Neural cell (in vitro differentiated cells): Measurements from ENCODE around the gene DIP2C. TPM values are rescaled to one million over a fixed set of nuclear protein-coding genes. Genes with fewer than 3 reads are reported as not detected.

Experiments
- H2AFZ ChIP-seq: fragments of 200-600, 300-800 bp; sonication (generic), shearing (Covaris generic); 2 replicates; pipeline ENCODE4 v1.6.0; 2014; ENCODE audit warnings: low read depth, mild to moderate bottlenecking, antibody characterized with exemption, low read length, moderate library complexity
- H3F3A ChIP-seq: fragments of 200-600 bp; shearing (Covaris generic); 2 replicates; pipeline ENCODE4 v1.6.1; 2016; ENCODE audit warnings: mild to moderate bottlenecking, moderate library complexity, mixed read lengths, antibody characterized with exemption, low read length; ENCODE audit not compliant: insufficient read depth, poor library complexity, severe bottlenecking
- H3K27ac ChIP-seq: fragments of 200-600, 300-800 bp; sonication (generic), shearing (Covaris generic); 2 replicates; pipeline ENCODE4 v1.5.1; 2014; ENCODE audit warnings: mild to moderate bottlenecking, low read length, moderate library complexity
- H3K27me3 ChIP-seq: fragments of 300-800, 200-600 bp; sonication (generic), shearing (Covaris generic); 2 replicates; pipeline ENCODE4 v1.6.0; 2014; ENCODE audit warnings: mild to moderate bottlenecking, low read depth, low read length, moderate library complexity; ENCODE audit not compliant: insufficient read depth
- H3K36me3 ChIP-seq: fragments of 300-800, 200-600 bp; sonication (generic), shearing (Covaris generic); 2 replicates; pipeline ENCODE4 v1.5.1; 2014; ENCODE audit warnings: mild to moderate bottlenecking, antibody characterized with exemption, low read length, moderate library complexity; ENCODE audit not compliant: insufficient read depth
- H3K4me2 ChIP-seq: fragments of 300-800, 200-600 bp; sonication (generic), shearing (Covaris generic); 2 replicates; pipeline ENCODE4 v1.6.0; 2014; ENCODE audit warnings: mild to moderate bottlenecking, low read length
- H3K4me3 ChIP-seq: fragments of 300-800, 200-600 bp; sonication (generic), shearing (Covaris generic); 2 replicates; pipeline ENCODE4 v1.5.1; 2014; ENCODE audit warnings: mild to moderate bottlenecking, low read length, moderate library complexity
- H3K79me2 ChIP-seq: fragments of 200-600 bp; shearing (Covaris generic); replicated peaks from 2 replicates; pipeline ENCODE4 v1.6.0; 2014; ENCODE audit warnings: mild to moderate bottlenecking, low read length, moderate library complexity; ENCODE audit not compliant: insufficient read depth
- H3K9ac ChIP-seq: fragments of 300-800, 200-600 bp; sonication (generic), shearing (Covaris generic); 2 replicates; pipeline ENCODE4 v1.6.1; 2016; ENCODE audit warnings: mild to moderate bottlenecking, low read length, mixed read lengths
- H3K9me2 ChIP-seq: fragments of 200-600 bp; shearing (Covaris generic); 2 replicates; pipeline ENCODE4 v1.6.1; 2016; ENCODE audit warnings: mild to moderate bottlenecking, low read length, mixed read lengths; ENCODE audit not compliant: insufficient read depth
- H3K9me3 ChIP-seq: fragments of 200-600, 300-800 bp; sonication (generic), shearing (Covaris generic); 2 replicates; pipeline ENCODE4 v1.6.1; 2016; ENCODE audit warnings: mild to moderate bottlenecking, mixed run types, low read length, moderate library complexity, mixed read lengths
- H4K20me1 ChIP-seq: fragments of 200-600 bp; shearing (Covaris generic); 2 replicates; pipeline ENCODE4 v1.6.1; 2016; ENCODE audit warnings: mild to moderate bottlenecking, mixed run types; ENCODE audit not compliant: insufficient read depth
- EP300 ChIP-seq: fragments of 450-650 bp; conservative IDR thresholded peaks from 2 replicates; pipeline ENCODE4 v1.6.1; 2014; ENCODE audit warnings: antibody characterized with exemption, mild to moderate bottlenecking, moderate library complexity; ENCODE audit not compliant: poor library complexity, severe bottlenecking
- EZH2 ChIP-seq: fragments of 200-600, 300-800 bp; shearing (Covaris generic), sonication (generic); IDR thresholded peaks from 2 replicates; pipeline ENCODE4 v1.6.1; 2014; ENCODE audit warnings: antibody characterized with exemption, low read length, borderline replicate concordance, mild to moderate bottlenecking; ENCODE audit not compliant: insufficient read depth, poor library complexity, severe bottlenecking
- MXI1 ChIP-seq: fragments of 450-650 bp; conservative IDR thresholded peaks from 2 replicates; pipeline ENCODE4 v1.6.1; 2014; ENCODE audit warnings: antibody characterized with exemption, mild to moderate bottlenecking; ENCODE audit not compliant: poor library complexity, severe bottlenecking
- POLR2AphosphoS5 ChIP-seq: IDR thresholded peaks from 2 replicates; pipeline ENCODE4 v1.6.1; 2012
- RAD21 ChIP-seq: fragments of 450-650 bp; conservative IDR thresholded peaks from 2 replicates; pipeline ENCODE4 v1.6.1; 2014; ENCODE audit warnings: antibody characterized with exemption, mild to moderate bottlenecking, moderate library complexity
- REST ChIP-seq: IDR thresholded peaks from 2 replicates; pipeline ENCODE4 v1.6.1; 2012; ENCODE audit warnings: borderline replicate concordance
- SMC3 ChIP-seq: fragments of 450-650 bp; conservative IDR thresholded peaks from 2 replicates; pipeline ENCODE4 v1.6.1; 2014; ENCODE audit warnings: antibody characterized with exemption, mild to moderate bottlenecking, moderate library complexity; ENCODE audit not compliant: poor library complexity
- TAF1 ChIP-seq: IDR thresholded peaks from 2 replicates; pipeline ENCODE4 v1.6.1; 2012; ENCODE audit warnings: low read depth
- polyA plus RNA-seq: library from polyadenylated mRNA; depleted of rRNA; stranded (reverse); fragments of >200 nt; gene quantifications from 2 replicates; pipeline ENCODE4 v1.2.3, GENCODE V29; 2014
- TF ChIP-seq, protein P1 (sequence below): fragments of 450-650 bp; IDR thresholded peaks from 2 replicates; pipeline ENCODE4 v1.5.1; 2014; ENCODE audit warnings: antibody characterized with exemption, mild to moderate bottlenecking, moderate library complexity; ENCODE audit not compliant: poor library complexity, severe bottlenecking

DIP2C gene
- polyA plus RNA-seq, 1 donor from 2014 or later = 24.1 TPM

DNA sequence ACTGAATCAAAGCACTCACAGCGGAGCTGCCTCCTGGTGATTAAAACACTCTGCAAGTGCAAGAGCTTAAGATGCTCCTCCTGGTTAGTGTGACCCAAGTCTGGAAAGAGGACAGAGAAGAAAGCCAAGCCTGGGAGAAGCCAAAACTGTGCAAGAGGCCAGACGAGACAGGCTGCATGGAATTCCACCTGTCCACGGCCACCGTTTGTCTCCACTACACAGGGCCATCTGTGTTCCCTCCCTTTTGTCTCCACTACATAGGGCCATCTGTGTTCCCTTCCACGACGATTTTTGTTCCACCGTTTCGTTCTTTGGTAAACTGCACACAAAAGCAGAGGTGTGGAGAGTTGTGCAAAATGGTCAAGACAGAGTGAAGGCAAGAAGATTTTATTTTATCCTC is 233.0 kb downstream of the DIP2C start:
- H3K4me2 ChIP-seq = no peak overlapping the region
- no peak overlapping the region for H3K4me3 ChIP-seq
- H3K79me2 ChIP-seq = peaks cover 6% of the 10 kb centered on the region
- no peaks in the 10 kb centered on the region for H3F3A ChIP-seq
- H3K27me3 ChIP-seq = no peaks in the 10 kb centered on the region
- H3K27ac ChIP-seq = no peak overlapping the region
- no peaks in the 10 kb centered on the region for H4K20me1 ChIP-seq
- H3K9me2 ChIP-seq = no peaks in the 10 kb centered on the region
- H3K9ac ChIP-seq = no peak overlapping the region
- H2AFZ ChIP-seq = no peak overlapping the region
- no peaks in the 10 kb centered on the region for H3K9me3 ChIP-seq
- H3K36me3 ChIP-seq = peaks cover 16% of the 10 kb centered on the region
- TF ChIP-seq REST (no peak), SMC3 (no peak), RAD21 (no peak), POLR2AphosphoS5 (no peak), EZH2 (no peak)
- TF ChIP-seq, protein P1, sequence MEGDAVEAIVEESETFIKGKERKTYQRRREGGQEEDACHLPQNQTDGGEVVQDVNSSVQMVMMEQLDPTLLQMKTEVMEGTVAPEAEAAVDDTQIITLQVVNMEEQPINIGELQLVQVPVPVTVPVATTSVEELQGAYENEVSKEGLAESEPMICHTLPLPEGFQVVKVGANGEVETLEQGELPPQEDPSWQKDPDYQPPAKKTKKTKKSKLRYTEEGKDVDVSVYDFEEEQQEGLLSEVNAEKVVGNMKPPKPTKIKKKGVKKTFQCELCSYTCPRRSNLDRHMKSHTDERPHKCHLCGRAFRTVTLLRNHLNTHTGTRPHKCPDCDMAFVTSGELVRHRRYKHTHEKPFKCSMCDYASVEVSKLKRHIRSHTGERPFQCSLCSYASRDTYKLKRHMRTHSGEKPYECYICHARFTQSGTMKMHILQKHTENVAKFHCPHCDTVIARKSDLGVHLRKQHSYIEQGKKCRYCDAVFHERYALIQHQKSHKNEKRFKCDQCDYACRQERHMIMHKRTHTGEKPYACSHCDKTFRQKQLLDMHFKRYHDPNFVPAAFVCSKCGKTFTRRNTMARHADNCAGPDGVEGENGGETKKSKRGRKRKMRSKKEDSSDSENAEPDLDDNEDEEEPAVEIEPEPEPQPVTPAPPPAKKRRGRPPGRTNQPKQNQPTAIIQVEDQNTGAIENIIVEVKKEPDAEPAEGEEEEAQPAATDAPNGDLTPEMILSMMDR = no peak

DNA sequence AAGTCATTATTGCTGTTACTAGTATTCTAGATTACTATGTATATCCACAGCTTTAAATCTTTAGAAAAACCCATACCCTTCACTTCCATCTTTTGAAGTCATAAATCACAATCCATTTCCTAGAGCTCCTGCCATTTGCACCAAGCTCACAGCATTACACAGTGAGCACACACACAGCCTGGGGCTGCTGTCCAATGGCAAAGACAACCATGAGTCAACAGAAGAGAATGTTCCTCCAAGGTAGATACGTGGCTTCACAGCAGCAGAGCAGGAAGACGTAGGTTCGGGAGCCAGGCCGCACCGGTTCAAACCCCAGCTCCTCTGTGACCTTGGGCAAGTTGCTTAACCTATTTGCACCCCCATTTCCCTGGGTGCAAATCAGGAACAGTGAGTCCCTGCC is 234.6 kb downstream of the DIP2C start:
- Histone ChIP-seq H3K27me3 (no peaks in the 10 kb centered on the region), H3K4me3 (no peak overlapping the region), H3K79me2 (no peaks in the 10 kb centered on the region), H2AFZ (no peak overlapping the region), H3K9me3 (no peaks in the 10 kb centered on the region), H3K27ac (no peak overlapping the region), H3K36me3 (peaks cover 11% of the 10 kb centered on the region), H3K9me2 (no peaks in the 10 kb centered on the region), H4K20me1 (no peaks in the 10 kb centered on the region), H3K4me2 (no peak overlapping the region), H3F3A (no peaks in the 10 kb centered on the region), H3K9ac (no peak overlapping the region)
- TF ChIP-seq RAD21 (no peak), SMC3 (no peak), EP300 (no peak), POLR2AphosphoS5 (no peak), REST (no peak), EZH2 (no peak), MXI1 (no peak), TAF1 (no peak)
- TF ChIP-seq, protein P1 = no peak
